ENCODE data around the gene USP40. TPM values are rescaled to one million over a fixed set of nuclear protein-coding genes. Genes with fewer than 3 reads are reported as not detected.

Gene USP40
- total RNA-seq, 2 donors from 2014 or later: 11.6 to 12.5 TPM

DNA sequence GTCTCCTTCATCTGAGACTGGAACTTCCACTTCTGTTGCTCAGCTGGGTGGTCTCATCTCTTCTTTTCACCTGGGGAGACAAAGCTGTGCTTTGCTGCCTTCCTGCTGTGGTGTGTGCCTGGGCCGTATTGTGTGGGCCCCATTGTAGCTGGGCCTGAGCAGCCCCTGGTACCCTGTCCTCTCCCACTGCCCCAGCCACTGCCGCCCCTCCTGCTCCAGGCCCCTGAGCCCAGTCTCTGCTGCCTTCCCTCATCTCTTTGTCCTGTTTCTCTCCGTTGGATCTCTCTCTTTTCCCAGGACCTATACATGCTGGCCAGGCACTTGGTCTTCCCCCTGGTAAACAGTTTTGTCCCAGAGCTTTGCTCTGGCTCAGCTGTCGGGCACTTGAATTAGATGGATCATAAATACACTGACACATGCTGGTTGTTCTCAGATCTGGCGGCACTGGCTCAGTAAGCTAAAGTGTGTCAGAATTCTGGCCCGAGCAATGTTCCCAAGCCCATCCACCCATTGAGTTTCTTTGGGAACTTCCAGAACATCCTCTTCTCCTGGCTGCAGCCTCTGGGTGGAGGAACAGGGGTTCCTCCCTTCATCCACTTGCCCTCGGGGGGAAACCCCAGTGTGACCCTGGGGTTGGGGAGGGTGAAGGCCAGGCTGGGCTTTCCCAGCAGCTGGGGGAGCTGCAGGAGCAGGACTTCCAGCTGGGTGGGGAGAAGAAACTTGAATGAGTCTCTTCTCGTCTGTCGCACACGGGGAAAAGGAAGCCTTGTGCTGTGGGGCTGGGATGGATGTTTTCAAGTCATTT lies 113.3 kb downstream of the USP40 start:
- no peak overlapping the region for H3K4me3 ChIP-seq
- H3K27ac ChIP-seq: no peak overlapping the region
- H3K4me1 ChIP-seq: no peaks in the 10 kb centered on the region
- H3K36me3 ChIP-seq: peaks cover 100% of the 10 kb centered on the region
- no peaks in the 10 kb centered on the region for H3K9me3 ChIP-seq
- H3K27me3 ChIP-seq: no peaks in the 10 kb centered on the region
- TF ChIP-seq, protein P1, sequence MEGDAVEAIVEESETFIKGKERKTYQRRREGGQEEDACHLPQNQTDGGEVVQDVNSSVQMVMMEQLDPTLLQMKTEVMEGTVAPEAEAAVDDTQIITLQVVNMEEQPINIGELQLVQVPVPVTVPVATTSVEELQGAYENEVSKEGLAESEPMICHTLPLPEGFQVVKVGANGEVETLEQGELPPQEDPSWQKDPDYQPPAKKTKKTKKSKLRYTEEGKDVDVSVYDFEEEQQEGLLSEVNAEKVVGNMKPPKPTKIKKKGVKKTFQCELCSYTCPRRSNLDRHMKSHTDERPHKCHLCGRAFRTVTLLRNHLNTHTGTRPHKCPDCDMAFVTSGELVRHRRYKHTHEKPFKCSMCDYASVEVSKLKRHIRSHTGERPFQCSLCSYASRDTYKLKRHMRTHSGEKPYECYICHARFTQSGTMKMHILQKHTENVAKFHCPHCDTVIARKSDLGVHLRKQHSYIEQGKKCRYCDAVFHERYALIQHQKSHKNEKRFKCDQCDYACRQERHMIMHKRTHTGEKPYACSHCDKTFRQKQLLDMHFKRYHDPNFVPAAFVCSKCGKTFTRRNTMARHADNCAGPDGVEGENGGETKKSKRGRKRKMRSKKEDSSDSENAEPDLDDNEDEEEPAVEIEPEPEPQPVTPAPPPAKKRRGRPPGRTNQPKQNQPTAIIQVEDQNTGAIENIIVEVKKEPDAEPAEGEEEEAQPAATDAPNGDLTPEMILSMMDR (IDR thresholded peaks at IDR 0.05): no peak
- DNase-seq (ENCODE audit: low spot score): no peak

DNA sequence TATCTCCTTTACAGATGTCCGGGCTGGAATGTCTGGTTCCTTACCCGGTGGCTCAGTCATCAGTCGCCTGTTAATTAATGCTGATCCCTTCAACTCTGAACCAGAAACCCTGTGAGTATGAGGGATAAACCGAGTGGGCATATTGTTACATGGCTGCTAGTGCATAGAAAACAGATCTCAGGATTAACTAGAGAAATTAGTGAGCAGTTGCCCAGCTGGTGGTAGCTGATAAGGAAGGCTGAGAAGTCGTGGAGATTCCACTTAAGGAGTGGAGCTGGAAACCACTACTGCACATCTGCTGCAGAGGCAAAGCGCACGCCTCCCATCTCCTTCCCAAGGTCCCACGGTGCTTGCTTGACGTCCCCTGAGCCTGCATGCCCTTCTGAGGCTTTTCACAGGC lies 114.6 kb downstream of the USP40 start:
- TF ChIP-seq, protein P1 (IDR thresholded peaks at IDR 0.05): no peak
- DNase-seq (ENCODE audit: low spot score): no peak
- H3K27me3 ChIP-seq: no peaks in the 10 kb centered on the region
- H3K4me1 ChIP-seq: no peaks in the 10 kb centered on the region
- H3K36me3 ChIP-seq: peaks cover 100% of the 10 kb centered on the region
- H3K27ac ChIP-seq: no peak overlapping the region
- H3K9me3 ChIP-seq: no peaks in the 10 kb centered on the region
- H3K4me3 ChIP-seq: no peak overlapping the region

DNA sequence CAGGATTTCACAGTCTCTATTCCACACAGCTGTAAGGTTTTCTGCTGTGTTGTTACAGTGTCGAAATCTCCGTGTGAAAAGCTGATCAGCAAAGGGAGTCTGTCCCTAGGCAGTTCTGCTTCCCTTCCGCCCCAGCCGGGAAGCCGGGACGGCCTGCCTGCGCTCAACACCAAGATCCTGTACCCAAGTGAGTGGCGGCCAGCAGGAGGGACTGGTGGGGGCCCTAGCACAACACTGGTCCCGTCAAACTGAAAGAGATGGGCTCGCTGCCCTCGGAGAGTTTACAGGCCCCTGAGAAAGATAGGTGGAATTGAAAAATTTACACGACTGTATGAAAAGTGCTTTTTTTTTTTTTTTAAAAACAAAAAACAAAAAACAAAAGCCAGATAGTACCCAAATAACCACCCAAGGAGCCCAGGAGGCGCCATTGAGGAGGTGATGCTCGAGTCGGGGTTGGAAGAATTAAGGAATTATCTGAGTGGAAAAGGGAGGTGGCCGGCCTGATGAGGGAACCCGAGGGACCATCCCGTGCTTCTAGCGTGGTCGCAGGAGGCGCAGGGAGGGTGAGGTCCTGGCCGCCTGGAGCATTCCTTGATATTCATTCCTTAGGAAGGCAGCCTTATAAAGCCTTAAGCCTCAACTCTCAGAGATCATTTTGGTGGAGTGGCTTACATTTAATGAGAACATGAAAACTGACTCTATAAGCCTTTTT lies 115.6 kb downstream of the USP40 start:
- Histone ChIP-seq H3K4me1 (no peaks in the 10 kb centered on the region), H3K27ac (no peak overlapping the region), H3K9me3 (no peaks in the 10 kb centered on the region), H3K27me3 (no peaks in the 10 kb centered on the region), H3K36me3 (peaks cover 100% of the 10 kb centered on the region), H3K4me3 (no peak overlapping the region)
- TF ChIP-seq, protein P1 (IDR thresholded peaks at IDR 0.05): no peak
- no peak for DNase-seq (ENCODE audit: low spot score)

DNA sequence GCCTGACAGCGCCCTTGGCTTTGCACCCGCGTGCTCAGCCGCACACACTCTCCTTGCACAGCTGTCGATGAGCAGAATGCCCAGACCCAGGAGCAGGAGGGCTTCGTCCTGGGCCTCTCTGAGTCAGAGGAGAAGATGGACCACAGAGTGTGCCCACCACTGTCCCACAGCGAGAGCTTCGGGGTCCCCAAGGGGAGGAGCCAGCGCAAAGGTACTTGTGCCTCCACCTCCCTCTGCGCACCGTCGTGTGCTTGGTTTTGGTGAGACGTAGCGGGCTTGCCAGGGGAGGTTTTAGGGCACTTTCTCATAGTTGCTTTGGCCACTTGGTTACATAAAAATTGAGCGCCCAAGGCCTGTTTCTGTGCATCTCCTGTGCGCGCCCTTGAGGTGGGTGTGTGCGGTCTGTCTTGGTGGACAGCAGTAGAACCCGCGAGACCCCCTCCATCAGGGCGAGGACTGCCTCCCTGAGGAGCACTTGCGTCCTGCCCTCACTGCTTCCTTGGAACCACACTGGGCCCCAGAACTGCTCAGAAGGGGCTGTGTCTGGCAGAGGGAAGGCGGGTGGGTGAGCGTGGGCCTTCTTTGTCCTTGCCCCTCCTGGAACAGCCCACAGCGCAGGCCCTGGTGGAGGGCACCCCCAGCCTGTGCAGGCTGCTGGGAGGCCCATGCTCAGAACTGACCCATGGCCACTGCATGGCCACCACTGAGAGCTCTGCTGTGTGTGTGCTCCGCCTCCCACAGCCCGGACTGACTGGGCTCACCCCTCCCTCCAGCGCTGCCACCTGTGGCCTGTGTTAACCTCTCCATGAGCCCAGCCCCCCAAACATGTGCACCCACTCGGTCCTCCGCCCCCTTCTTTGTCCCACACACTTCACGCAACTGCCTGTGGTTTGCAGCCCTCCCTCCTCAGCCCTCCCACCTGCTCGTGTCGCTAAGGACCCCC lies 116.4 kb downstream of the USP40 start:
- Histone ChIP-seq H3K36me3 (peaks cover 99% of the 10 kb centered on the region), H3K4me3 (no peak overlapping the region), H3K4me1 (peaks cover 0 to under 1% of the 10 kb centered on the region in 2 donors), H3K27me3 (no peaks in the 10 kb centered on the region), H3K9me3 (no peaks in the 10 kb centered on the region), H3K27ac (no peak overlapping the region)
- no peak for DNase-seq (ENCODE audit: low spot score)
- TF ChIP-seq, protein P1 (IDR thresholded peaks at IDR 0.05): no peak

DNA sequence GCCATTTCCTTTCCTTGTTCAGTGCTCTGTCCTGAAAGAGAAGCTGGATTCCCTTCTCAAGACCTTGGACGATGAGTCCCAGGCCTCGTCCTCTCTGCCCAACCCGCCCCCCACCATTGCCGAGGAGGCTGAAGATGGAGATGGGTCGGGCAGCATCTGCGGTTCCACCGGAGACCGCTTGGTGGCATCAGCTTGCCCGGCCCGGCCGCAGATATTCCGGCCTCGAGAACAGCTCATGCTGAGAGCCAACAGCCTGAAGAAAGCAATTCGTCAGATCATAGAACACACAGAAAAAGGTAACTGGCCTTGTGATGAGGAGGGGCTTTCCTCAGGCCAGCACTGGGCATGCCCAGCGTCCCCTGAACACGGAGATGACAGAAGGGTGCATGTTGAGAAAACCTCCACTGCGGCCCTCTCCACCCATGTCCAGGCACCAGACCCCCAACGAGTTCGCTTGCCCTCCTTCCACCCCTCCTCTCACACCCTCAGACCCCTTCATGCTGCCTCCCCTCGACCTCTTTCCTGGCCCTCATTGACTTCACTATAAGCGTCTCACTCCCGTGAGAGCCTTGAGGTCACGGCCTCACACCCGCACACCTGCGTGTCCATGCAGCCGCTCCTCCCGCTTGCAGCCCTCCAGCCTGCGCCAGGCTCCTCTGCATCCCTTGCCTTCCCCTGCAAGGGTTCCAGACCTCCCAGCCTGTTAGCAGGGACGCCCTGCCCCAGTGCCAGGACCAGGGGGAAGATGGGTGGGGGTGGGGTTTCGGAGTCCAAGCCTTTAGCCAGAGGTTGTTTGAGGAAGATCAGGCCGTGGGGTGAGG lies 117.3 kb downstream of the USP40 start:
- Histone ChIP-seq H3K4me1 (peaks cover 0 to 9% of the 10 kb centered on the region in 2 donors), H3K9me3 (no peaks in the 10 kb centered on the region), H3K27me3 (no peaks in the 10 kb centered on the region), H3K36me3 (peaks cover 95% of the 10 kb centered on the region), H3K27ac (no peak overlapping the region), H3K4me3 (no peak overlapping the region)
- TF ChIP-seq, protein P1 (IDR thresholded peaks at IDR 0.05): peak in 1 of 2 donors; percentile 67
- DNase-seq (ENCODE audit: low spot score): no peak

Data from right atrium auricular region (tissue), 2 donors.